Neural crest cell (in vitro differentiated cells): ENCODE data around the gene GALNT17. TPM values are rescaled to one million over a fixed set of nuclear protein-coding genes. Genes with fewer than 3 reads are reported as not detected.

Experiments
- DNase-seq: peaks from one replicate; pipeline ENCODE4 v3.0.0; 2021; ENCODE audit warnings: low read depth, mixed read lengths, low spot score
- H3K27ac Mint-ChIP-seq: one replicate; pipeline ENCODE4 v1.8.0; 2021; ENCODE audit warnings: mild to moderate bottlenecking, mixed read lengths; ENCODE audit not compliant: unreplicated experiment
- H3K27me3 Mint-ChIP-seq: 2 replicates; pipeline ENCODE4 v1.8.0; 2021; ENCODE audit warnings: low read depth, mild to moderate bottlenecking, mixed read lengths
- H3K36me3 Mint-ChIP-seq: 2 replicates; pipeline ENCODE4 v1.8.0; 2021; ENCODE audit warnings: low read depth, mild to moderate bottlenecking, mixed read lengths
- H3K4me1 Mint-ChIP-seq: 2 replicates; pipeline ENCODE4 v1.8.0; 2021; ENCODE audit warnings: mixed read lengths
- H3K4me3 Mint-ChIP-seq: one replicate; pipeline ENCODE4 v1.8.0; 2021; ENCODE audit warnings: mild to moderate bottlenecking, mixed read lengths
- H3K9me3 Mint-ChIP-seq: 2 replicates; pipeline ENCODE4 v1.8.0; 2021; ENCODE audit warnings: mixed read lengths
- total RNA-seq: library from RNA; stranded (reverse); gene quantifications from 2 replicates; pipeline ENCODE4 v1.2.1, GENCODE V29; 2021
- TF ChIP-seq, protein P1 (sequence below): fragments of 200-600 bp; sonication (generic); conservative IDR thresholded peaks from 2 replicates; pipeline ENCODE4 v1.5.0; 2021; ENCODE audit warnings: antibody characterized with exemption, mild to moderate bottlenecking

The GALNT17 gene
- total RNA-seq, 1 donor from 2014 or later: 11.0 TPM

DNA sequence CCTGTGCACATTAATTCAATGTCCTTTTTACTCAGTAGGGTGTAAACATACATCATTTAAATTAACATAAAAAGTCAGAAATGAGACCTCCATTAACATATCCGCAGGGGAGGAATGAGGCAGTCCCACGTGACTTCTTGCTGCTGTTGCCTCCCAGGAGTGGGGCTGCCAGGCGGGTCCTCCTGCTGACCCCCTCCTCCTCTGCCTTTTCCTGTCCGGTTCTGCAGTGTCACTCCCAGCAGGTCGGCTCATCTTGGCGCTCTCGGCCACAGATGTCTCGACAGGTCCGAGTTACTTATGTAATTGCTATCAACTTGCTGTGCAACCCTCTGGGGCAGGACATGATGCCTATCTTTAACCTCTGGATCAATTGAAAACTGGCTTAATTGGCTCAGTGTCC lies 329.6 kb downstream of the GALNT17 start:
- Mint-ChIP-seq H3K27me3 (no peaks in the 10 kb centered on the region), H3K4me1 (peaks cover 29% of the 10 kb centered on the region), H3K27ac (no peak overlapping the region), H3K36me3 (peaks cover 3% of the 10 kb centered on the region), H3K4me3 (no peak overlapping the region), H3K9me3 (peaks cover 9% of the 10 kb centered on the region)
- TF ChIP-seq, protein P1, sequence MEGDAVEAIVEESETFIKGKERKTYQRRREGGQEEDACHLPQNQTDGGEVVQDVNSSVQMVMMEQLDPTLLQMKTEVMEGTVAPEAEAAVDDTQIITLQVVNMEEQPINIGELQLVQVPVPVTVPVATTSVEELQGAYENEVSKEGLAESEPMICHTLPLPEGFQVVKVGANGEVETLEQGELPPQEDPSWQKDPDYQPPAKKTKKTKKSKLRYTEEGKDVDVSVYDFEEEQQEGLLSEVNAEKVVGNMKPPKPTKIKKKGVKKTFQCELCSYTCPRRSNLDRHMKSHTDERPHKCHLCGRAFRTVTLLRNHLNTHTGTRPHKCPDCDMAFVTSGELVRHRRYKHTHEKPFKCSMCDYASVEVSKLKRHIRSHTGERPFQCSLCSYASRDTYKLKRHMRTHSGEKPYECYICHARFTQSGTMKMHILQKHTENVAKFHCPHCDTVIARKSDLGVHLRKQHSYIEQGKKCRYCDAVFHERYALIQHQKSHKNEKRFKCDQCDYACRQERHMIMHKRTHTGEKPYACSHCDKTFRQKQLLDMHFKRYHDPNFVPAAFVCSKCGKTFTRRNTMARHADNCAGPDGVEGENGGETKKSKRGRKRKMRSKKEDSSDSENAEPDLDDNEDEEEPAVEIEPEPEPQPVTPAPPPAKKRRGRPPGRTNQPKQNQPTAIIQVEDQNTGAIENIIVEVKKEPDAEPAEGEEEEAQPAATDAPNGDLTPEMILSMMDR: no peak
- DNase-seq: no peak

DNA sequence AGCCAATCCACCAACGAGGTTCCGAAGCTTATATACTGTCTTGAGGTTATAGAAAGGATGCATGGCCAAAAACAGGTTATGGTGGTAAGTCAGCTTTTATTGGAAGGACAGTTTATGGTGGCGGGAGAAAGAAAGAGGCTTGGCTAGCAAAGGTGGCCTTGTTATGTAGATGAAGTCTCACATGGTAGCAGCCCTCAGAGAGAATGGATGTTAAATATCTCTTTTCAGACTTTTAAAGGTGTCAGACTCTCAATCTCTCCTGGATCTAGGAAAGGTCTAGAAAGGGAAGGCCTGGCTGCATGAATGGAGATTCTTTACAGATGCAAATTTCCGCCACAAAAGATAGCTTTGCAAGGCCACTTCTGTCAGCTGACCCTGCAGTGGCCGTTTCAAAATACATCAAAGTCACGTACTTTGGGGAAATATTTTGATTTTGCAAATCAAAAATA lies 333.8 kb downstream of the GALNT17 start:
- H3K36me3 Mint-ChIP-seq: peaks cover 8% of the 10 kb centered on the region
- TF ChIP-seq, protein P1: no peak
- H3K27me3 Mint-ChIP-seq: no peaks in the 10 kb centered on the region
- H3K27ac Mint-ChIP-seq: no peak overlapping the region
- H3K4me3 Mint-ChIP-seq: no peak overlapping the region
- no peak for DNase-seq
- peaks cover 37% of the 10 kb centered on the region for H3K4me1 Mint-ChIP-seq
- H3K9me3 Mint-ChIP-seq: peaks cover 9% of the 10 kb centered on the region

DNA sequence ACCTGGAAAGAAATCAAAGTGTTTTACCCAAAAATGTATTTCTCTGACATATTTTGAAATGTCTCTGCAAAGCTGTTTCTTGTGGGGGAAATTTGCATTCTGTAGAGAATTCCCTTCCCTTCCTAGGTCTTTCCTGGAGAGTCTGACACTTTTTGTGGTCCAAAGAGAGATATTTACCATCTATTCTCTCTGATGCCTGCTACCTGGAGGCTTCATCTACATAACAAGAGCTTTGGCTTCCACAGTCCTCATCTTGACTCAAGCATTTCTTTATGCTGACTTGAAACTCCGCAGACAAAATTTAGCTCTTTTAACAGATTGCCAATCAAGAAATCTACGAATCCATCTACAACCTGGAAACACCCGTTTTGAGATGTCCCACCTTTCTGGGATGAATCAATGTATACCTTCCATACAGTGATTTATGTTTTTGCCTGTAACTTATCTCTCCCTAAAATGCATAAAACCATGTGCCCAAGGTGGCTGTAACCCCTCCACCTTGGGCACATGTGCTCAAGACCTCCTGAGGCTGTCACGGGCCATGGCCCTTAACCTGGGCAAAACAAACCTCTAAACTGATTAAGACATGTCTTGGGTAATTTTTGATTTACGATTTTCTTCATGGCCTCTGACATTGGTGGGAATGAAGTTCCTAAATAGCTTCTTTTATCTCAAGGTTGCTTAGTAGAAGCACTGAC lies 334.7 kb downstream of the GALNT17 start:
- DNase-seq: no peak
- TF ChIP-seq, protein P1: no peak
- no peaks in the 10 kb centered on the region for H3K27me3 Mint-ChIP-seq
- peaks cover 39% of the 10 kb centered on the region for H3K4me1 Mint-ChIP-seq
- peaks cover 8% of the 10 kb centered on the region for H3K36me3 Mint-ChIP-seq
- H3K9me3 Mint-ChIP-seq: peaks cover 9% of the 10 kb centered on the region
- no peak overlapping the region for H3K27ac Mint-ChIP-seq
- no peak overlapping the region for H3K4me3 Mint-ChIP-seq

DNA sequence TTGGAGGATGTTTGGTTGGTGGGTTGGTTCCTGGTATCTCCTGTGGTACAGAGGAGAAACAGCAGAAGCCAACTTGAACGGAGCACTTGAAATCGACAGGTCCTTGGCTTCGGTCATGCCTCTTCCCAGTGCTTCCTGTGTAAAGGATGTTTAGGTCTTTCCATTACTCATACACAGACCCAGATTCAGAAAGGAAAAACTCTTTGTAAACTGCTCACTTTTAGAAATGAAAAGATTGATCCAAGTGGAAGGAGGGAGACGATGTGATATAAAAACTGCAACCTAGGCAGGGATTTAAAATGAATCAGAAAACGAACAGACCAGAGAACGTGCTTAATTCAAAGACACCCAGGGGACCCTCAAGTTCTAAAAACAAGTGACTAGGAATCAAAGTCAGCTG lies 338.4 kb downstream of the GALNT17 start:
- no peak for DNase-seq
- TF ChIP-seq, protein P1: no peak
- Mint-ChIP-seq H3K4me1 (peaks cover 43% of the 10 kb centered on the region), H3K9me3 (peaks cover 5% of the 10 kb centered on the region), H3K4me3 (no peak overlapping the region), H3K27ac (no peak overlapping the region), H3K27me3 (no peaks in the 10 kb centered on the region), H3K36me3 (peaks cover 10% of the 10 kb centered on the region)

DNA sequence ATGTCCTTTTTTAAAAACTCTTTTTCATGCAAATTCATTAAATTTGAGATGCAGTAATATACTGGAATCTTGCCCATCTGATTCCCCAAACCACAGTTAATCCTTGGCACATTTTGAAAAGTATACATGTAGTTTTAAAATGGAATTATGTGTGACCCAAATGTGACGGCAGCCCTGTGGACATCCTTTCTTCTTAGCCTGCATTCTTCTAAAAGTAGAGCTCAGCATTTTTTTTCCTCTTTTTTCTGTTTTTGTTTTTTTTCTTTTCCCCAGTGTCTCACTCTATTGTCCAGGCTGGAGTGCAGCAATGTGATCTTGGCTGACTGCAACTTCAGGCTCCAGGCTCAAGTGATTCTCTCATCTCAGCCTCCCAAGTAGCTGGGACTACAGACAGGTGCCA lies 338.9 kb downstream of the GALNT17 start:
- Mint-ChIP-seq H3K36me3 (peaks cover 7% of the 10 kb centered on the region), H3K4me3 (no peak overlapping the region), H3K27me3 (no peaks in the 10 kb centered on the region), H3K4me1 (peaks cover 38% of the 10 kb centered on the region), H3K27ac (no peak overlapping the region), H3K9me3 (peaks cover 2% of the 10 kb centered on the region)
- no peak for DNase-seq
- TF ChIP-seq, protein P1: no peak
